ENCODE data around the gene PPP4R2.

Gene PPP4R2

DNA sequence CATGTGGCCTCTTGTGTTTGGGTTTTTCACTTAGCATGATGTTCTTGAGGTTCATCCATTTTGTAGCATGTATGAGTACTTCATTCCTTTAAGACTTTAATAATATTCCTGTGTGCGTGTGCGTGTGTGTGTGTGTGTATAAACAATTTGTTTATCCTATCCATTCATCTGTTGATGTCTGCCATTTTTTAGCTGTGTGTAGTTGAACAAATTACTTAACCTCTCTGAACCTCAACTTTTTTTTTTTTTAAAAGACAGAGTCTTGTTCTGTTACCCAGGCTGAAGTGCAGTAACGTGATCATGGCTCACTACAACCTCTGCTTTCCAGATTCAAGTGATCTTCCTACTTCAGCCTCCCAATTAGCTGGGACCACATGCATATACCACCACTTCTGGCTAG lies 112.1 kb downstream of the PPP4R2 start:
- no peak for DNase-seq (ENCODE audit: low read depth in 1 of 2, low spot score in 1 of 2)

DNA sequence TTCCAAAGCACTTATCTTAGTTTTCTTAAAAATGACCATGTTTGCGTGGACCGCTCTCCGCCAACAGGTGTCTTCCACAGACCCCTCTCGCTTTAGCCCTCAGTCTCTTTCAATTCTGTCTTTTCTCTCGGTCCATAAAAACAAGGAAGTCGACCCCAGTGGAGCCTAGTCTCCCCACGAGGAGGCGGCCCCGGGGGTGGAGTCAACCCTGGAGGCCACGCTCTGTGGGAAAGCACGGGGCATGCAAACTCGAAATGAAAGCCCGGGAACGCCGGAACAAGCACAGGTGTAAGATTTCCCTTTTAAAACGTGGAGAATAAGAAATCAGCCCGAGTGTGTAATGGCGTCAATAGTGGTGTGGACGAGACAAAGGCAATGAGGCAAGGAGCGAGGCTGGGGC lies 113.9 kb downstream of the PPP4R2 start:
- DNase-seq (ENCODE audit: low read depth in 1 of 2, low spot score in 1 of 2) = no peak

DNA sequence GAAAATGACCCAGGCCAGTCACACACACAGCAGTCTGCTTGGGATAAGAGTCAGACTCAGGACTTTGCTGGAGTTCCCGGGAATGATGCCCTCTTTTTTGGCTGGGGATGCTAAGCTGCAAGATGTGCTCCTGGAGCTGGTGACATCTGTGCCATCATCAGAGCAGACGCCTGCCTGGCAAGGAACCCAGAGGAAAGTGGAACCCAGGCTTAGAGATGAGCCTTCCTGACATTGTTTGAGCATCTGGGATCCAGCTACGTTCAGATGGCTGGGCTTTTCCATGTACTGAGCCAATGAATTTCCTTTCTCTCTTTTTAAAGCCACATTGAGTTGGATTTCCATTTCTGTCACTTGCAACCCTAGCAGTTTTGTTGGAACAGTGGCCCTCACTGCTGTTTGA lies 118.1 kb downstream of the PPP4R2 start:
- DNase-seq (ENCODE audit: low read depth in 1 of 2, low spot score in 1 of 2) = no peak

DNA sequence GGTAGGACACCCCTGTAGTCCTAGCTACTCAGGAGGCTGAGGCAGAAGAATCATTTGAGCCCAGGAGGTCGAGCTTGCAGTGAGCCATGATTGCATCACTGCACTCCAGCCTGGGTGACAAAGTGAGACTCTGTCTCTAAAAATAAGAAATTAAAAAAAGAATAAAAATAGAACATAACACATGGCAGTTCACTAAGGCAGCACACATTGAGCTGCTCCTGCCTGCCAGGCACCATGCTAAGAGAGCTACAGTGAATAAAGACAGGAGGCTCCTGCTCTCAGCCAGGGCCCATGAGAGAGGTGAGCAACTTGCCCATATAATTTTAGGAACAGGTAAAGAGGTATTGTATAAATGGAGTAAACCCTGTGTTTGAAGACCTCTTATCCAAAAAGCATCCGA lies 119.2 kb downstream of the PPP4R2 start:
- no peak for DNase-seq (ENCODE audit: low read depth in 1 of 2, low spot score in 1 of 2)
